Measurements from ENCODE around the gene APOBEC3G.
"Not testable (repeated sequence)": the region's sequence is repeated elsewhere in the genome, so short reads cannot be mapped to it uniquely, and the experiment has no call there.

- not testable (repeated sequence) for TF ChIP-seq CTCF (IDR thresholded peaks at IDR 0.05; ENCODE audit: borderline replicate concordance, extremely low read depth, low read length, poor library complexity, severe bottlenecking); EZH2 (IDR thresholded peaks at IDR 0.05; ENCODE audit: borderline replicate concordance, low read depth, low read length, severe bottlenecking)
Measured at GRCh38 chr22:39031434-39032295, 45.4 kb upstream of the APOBEC3G start.
